ENCODE measurements around the gene RRP36.
A peak's percentile ranks its signal among the peaks of the same experiment; 100 is the strongest.

The RRP36 gene

DNA sequence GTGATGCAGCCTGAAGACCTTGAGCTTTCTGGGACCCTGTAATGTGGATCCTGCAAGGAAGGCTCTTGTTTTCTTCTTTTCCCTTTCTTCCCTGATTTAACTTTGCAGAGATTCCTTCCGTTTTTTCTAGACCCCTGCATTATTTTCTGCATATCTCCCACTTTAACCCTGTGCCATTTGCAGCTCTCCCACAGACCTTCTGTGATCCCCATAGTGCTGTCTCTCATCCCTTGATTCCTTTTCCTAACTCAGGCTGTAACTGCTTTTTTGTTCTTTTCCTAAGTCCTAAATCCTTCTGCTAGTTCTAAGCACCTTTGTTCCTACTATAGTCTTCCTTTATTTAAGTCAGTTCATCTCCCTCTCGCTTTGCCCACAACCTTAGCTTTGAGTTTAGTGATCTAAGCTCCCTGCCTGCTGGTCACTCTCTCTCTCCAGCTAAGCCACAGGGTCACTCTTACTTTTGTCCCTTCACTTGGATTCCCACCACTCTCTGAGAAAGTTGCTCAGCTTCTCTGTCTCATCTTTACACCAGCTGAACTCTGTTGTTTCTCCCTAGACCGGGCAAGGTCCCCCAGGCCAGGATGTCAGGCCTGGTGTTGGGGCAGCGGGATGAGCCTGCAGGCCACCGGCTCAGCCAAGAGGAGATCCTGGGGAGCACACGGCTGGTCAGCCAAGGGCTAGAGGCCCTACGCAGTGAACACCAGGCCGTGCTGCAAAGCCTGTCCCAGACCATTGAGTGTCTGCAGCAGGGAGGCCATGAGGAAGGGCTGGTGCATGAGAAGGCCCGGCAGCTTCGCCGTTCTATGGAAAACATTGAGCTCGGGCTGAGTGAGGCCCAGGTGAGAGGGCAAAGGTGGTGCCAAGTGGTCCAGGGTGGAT is 39.6 kb downstream of the RRP36 start:
- Histone ChIP-seq H3F3A (ENCODE audit: insufficient read depth, low read length) (no peaks in the 10 kb centered on the region), H3K9me2 (ENCODE audit: low read depth, low read length) (no peaks in the 10 kb centered on the region), H3K4me3 (ENCODE audit: low read depth, low read length, poor library complexity, severe bottlenecking) (peak overlapping the region; percentile 96), H3K4me2 (ENCODE audit: low read length) (peak overlapping the region; percentile 100; the same call in 1 of the 2 replicates), H3K9me3 (ENCODE audit: low read length) (no peaks in the 10 kb centered on the region), H4K20me1 (ENCODE audit: insufficient read depth, low read length) (no peaks in the 10 kb centered on the region), H3K27me3 (ENCODE audit: insufficient read depth, low read length) (no peaks in the 10 kb centered on the region), H3K4me1 (ENCODE audit: insufficient read depth, low read length, severe bottlenecking) (peaks cover 20% of the 10 kb centered on the region), H3K9ac (ENCODE audit: low read length) (peak overlapping the region; percentile 97; the same call in 1 of the 2 replicates), H2AFZ (ENCODE audit: low read length) (no peak overlapping the region), H3K36me3 (ENCODE audit: insufficient read depth, low read length) (peaks cover 8% of the 10 kb centered on the region; the same call in 1 of the 2 replicates), H3K27ac (ENCODE audit: low read depth, low read length, poor library complexity, severe bottlenecking) (no peak overlapping the region), H3K79me2 (ENCODE audit: insufficient read depth, low read length) (peaks cover 12% of the 10 kb centered on the region)
- TF ChIP-seq EZH2 (IDR thresholded peaks at IDR 0.05; ENCODE audit: borderline replicate concordance, low read length), result no peak
- TF ChIP-seq, protein P1, sequence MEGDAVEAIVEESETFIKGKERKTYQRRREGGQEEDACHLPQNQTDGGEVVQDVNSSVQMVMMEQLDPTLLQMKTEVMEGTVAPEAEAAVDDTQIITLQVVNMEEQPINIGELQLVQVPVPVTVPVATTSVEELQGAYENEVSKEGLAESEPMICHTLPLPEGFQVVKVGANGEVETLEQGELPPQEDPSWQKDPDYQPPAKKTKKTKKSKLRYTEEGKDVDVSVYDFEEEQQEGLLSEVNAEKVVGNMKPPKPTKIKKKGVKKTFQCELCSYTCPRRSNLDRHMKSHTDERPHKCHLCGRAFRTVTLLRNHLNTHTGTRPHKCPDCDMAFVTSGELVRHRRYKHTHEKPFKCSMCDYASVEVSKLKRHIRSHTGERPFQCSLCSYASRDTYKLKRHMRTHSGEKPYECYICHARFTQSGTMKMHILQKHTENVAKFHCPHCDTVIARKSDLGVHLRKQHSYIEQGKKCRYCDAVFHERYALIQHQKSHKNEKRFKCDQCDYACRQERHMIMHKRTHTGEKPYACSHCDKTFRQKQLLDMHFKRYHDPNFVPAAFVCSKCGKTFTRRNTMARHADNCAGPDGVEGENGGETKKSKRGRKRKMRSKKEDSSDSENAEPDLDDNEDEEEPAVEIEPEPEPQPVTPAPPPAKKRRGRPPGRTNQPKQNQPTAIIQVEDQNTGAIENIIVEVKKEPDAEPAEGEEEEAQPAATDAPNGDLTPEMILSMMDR (IDR thresholded peaks at IDR 0.05; ENCODE audit: low read length), result no peak

GRCh38 chr6:43061861-43062260 is 40.4 kb downstream of the RRP36 start:
- Histone ChIP-seq H3K27me3 (ENCODE audit: insufficient read depth, low read length) (no peaks in the 10 kb centered on the region), H3K9me3 (ENCODE audit: low read length) (no peaks in the 10 kb centered on the region), H3K9ac (ENCODE audit: low read length) (no peak overlapping the region), H3K27ac (ENCODE audit: low read depth, low read length, poor library complexity, severe bottlenecking) (no peak overlapping the region), H3K9me2 (ENCODE audit: low read depth, low read length) (no peaks in the 10 kb centered on the region), H3K4me1 (ENCODE audit: insufficient read depth, low read length, severe bottlenecking) (peaks cover 20% of the 10 kb centered on the region), H3K79me2 (ENCODE audit: insufficient read depth, low read length) (peaks cover 12% of the 10 kb centered on the region), H2AFZ (ENCODE audit: low read length) (no peak overlapping the region), H3K4me2 (ENCODE audit: low read length) (no peak overlapping the region), H3K36me3 (ENCODE audit: insufficient read depth, low read length) (peaks cover 5% of the 10 kb centered on the region; the same call in 1 of the 2 replicates), H3K4me3 (ENCODE audit: low read depth, low read length, poor library complexity, severe bottlenecking) (no peak overlapping the region), H4K20me1 (ENCODE audit: insufficient read depth, low read length) (no peaks in the 10 kb centered on the region), H3F3A (ENCODE audit: insufficient read depth, low read length) (no peaks in the 10 kb centered on the region)
- TF ChIP-seq, protein P1 (IDR thresholded peaks at IDR 0.05; ENCODE audit: low read length), result no peak
- no peak for TF ChIP-seq EZH2 (IDR thresholded peaks at IDR 0.05; ENCODE audit: borderline replicate concordance, low read length)

DNA sequence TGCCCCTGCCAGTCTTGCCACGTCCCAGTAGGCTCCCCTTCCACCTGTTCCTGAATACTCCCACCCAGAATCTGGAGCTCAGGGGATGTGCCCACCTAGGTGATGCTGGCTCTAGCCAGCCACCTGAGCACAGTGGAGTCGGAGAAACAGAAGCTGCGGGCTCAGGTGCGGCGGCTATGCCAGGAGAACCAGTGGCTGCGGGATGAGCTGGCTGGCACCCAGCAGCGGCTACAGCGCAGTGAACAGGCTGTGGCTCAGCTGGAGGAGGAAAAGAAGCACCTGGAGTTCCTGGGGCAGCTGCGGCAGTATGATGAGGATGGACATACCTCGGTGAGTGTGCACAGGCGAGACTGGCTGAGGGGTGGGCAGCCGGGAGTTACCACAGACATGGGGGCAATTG is 41.4 kb downstream of the RRP36 start:
- TF ChIP-seq, protein P1 (IDR thresholded peaks at IDR 0.05; ENCODE audit: low read length), result no peak
- no peak for TF ChIP-seq EZH2 (IDR thresholded peaks at IDR 0.05; ENCODE audit: borderline replicate concordance, low read length)
- H3F3A ChIP-seq (ENCODE audit: insufficient read depth, low read length), result no peaks in the 10 kb centered on the region
- no peak overlapping the region for H3K4me2 ChIP-seq (ENCODE audit: low read length)
- no peaks in the 10 kb centered on the region for H3K9me3 ChIP-seq (ENCODE audit: low read length)
- no peak overlapping the region for H2AFZ ChIP-seq (ENCODE audit: low read length)
- H3K4me3 ChIP-seq (ENCODE audit: low read depth, low read length, poor library complexity, severe bottlenecking), result no peak overlapping the region
- H3K79me2 ChIP-seq (ENCODE audit: insufficient read depth, low read length), result peaks cover 12% of the 10 kb centered on the region
- no peaks in the 10 kb centered on the region for H4K20me1 ChIP-seq (ENCODE audit: insufficient read depth, low read length)
- no peaks in the 10 kb centered on the region for H3K9me2 ChIP-seq (ENCODE audit: low read depth, low read length)
- no peaks in the 10 kb centered on the region for H3K27me3 ChIP-seq (ENCODE audit: insufficient read depth, low read length)
- peaks cover 1% of the 10 kb centered on the region; the same call in 1 of the 2 replicates for H3K36me3 ChIP-seq (ENCODE audit: insufficient read depth, low read length)
- H3K27ac ChIP-seq (ENCODE audit: low read depth, low read length, poor library complexity, severe bottlenecking), result no peak overlapping the region
- peaks cover 19% of the 10 kb centered on the region for H3K4me1 ChIP-seq (ENCODE audit: insufficient read depth, low read length, severe bottlenecking)
- H3K9ac ChIP-seq (ENCODE audit: low read length), result no peak overlapping the region

All from OCI-LY1 (cell line).